NOMO-1 treated with DMSO at 0.1 percent for 48 hours (cell line): ENCODE results near the gene CKAP5.

Experiments used
- DNase-seq: peaks from one replicate; lab custom pipeline; 2025; ENCODE audit not compliant: unreplicated experiment; lab: John Stamatoyannopoulos, UW

Gene CKAP5

GRCh38 chr11:46769636-46770221 is 76.4 kb downstream of the CKAP5 start:
- DNase-seq = no peak

- no peak for DNase-seq
Observed at GRCh38 chr11:46766656-46767055, 79.4 kb downstream of the CKAP5 start.

GRCh38 chr11:46762248-46762647 is 83.8 kb downstream of the CKAP5 start:
- no peak for DNase-seq

GRCh38 chr11:46761807-46762206 is 84.3 kb downstream of the CKAP5 start:
- DNase-seq = no peak

- DNase-seq = no peak
Observed at GRCh38 chr11:46760429-46761128, 85.5 kb downstream of the CKAP5 start.

- no peak for DNase-seq
Observed at GRCh38 chr11:46759196-46759595, 86.9 kb downstream of the CKAP5 start.

- no peak for DNase-seq
Observed at GRCh38 chr11:46755962-46756361, 90.1 kb downstream of the CKAP5 start.

- no peak for DNase-seq
Observed at GRCh38 chr11:46747150-46747549, 98.9 kb downstream of the CKAP5 start.

- no peak for DNase-seq
Observed at GRCh38 chr11:46745995-46746394, 100.1 kb downstream of the CKAP5 start.

GRCh38 chr11:46745328-46745727 is 100.8 kb downstream of the CKAP5 start:
- DNase-seq = no peak

- no peak for DNase-seq
Observed at GRCh38 chr11:46743693-46744339, 102.3 kb downstream of the CKAP5 start.

- no peak for DNase-seq
Observed at GRCh38 chr11:46743043-46743442, 103.0 kb downstream of the CKAP5 start.

GRCh38 chr11:46741600-46742484 is 104.2 kb downstream of the CKAP5 start:
- DNase-seq = no peak

- no peak for DNase-seq
Observed at GRCh38 chr11:46738887-46739286, 107.2 kb downstream of the CKAP5 start.

- no peak for DNase-seq
Observed at GRCh38 chr11:46737699-46738098, 108.4 kb downstream of the CKAP5 start.

- no peak for DNase-seq
Observed at GRCh38 chr11:46736615-46737014, 109.5 kb downstream of the CKAP5 start.

GRCh38 chr11:46736146-46736545 is 109.9 kb downstream of the CKAP5 start:
- DNase-seq = no peak

GRCh38 chr11:46733234-46733633 is 112.8 kb downstream of the CKAP5 start:
- DNase-seq = no peak

- no peak for DNase-seq
Observed at GRCh38 chr11:46731545-46731944, 114.5 kb downstream of the CKAP5 start.

GRCh38 chr11:46729110-46730027 is 116.7 kb downstream of the CKAP5 start:
- no peak for DNase-seq
